OCI-LY3 (cell line): Measurements from ENCODE around the gene ATP9A.
"Not testable (repeated sequence)": the region's sequence is repeated elsewhere in the genome, so short reads cannot be mapped to it uniquely, and the experiment has no call there.

Experiments used
- H2AFZ ChIP-seq: fragments of 200-600, 300-600 bp; shearing (Covaris generic); 2 replicates; pipeline ENCODE4 v1.6.0; 2014; ENCODE audit warnings: antibody characterized with exemption, low read depth, low read length
- H3K27ac ChIP-seq: fragments of 200-600, 300-600 bp; sonication (generic); 2 replicates; pipeline ENCODE4 v1.5.1; 2014; ENCODE audit warnings: mild to moderate bottlenecking, low read length, moderate library complexity, mixed read lengths
- H3K27me3 ChIP-seq: fragments of 200-600, 300-600 bp; sonication (generic); 2 replicates; pipeline ENCODE4 v1.6.1; 2014; ENCODE audit warnings: low read depth, low read length, mixed read lengths
- H3K36me3 ChIP-seq: fragments of 200-600, 300-600 bp; sonication (generic); replicated peaks from 2 replicates; pipeline ENCODE3; 2014; ENCODE audit warnings: low read depth, low read length, mixed read lengths
- H3K4me1 ChIP-seq: fragments of 300-600, 200-600 bp; sonication (generic); 2 replicates; pipeline ENCODE4 v1.6.1; 2014; ENCODE audit warnings: low read length, mixed read lengths
- H3K4me2 ChIP-seq: fragments of 200-600, 300-600 bp; sonication (generic); 2 replicates; pipeline ENCODE4 v1.6.1; 2014; ENCODE audit warnings: low read length, mixed read lengths
- H3K4me3 ChIP-seq: fragments of 300-600, 200-600 bp; sonication (generic); 2 replicates; pipeline ENCODE4 v1.5.1; 2014; ENCODE audit warnings: antibody characterized with exemption, mild to moderate bottlenecking, low read length, moderate library complexity
- H3K79me2 ChIP-seq: fragments of 300-600, 200-600 bp; shearing (Covaris generic); 2 replicates; pipeline ENCODE4 v1.6.1; 2014; ENCODE audit warnings: mild to moderate bottlenecking, low read length, mixed read lengths
- H3K9ac ChIP-seq: fragments of 300-600, 200-600 bp; shearing (Covaris generic); 2 replicates; pipeline ENCODE4 v1.6.0; 2014; ENCODE audit warnings: mild to moderate bottlenecking, low read length, moderate library complexity
- H3K9me3 ChIP-seq: fragments of 200-600, 300-600 bp; shearing (Covaris generic); 2 replicates; pipeline ENCODE4 v1.6.1; 2014; ENCODE audit warnings: low read length, mixed read lengths; ENCODE audit not compliant: insufficient read depth
- H4K20me1 ChIP-seq: fragments of 200-600, 300-600 bp; sonication (generic); 2 replicates; pipeline ENCODE4 v1.6.1; 2016; ENCODE audit warnings: low read length, mixed read lengths; ENCODE audit not compliant: insufficient read depth
- CTCF ChIP-seq: fragments of 200-600, 300-600 bp; sonication (generic); IDR thresholded peaks from 2 replicates; pipeline ENCODE4 v1.5.1; 2014; ENCODE audit warnings: antibody characterized with exemption, low read length, low read depth
- EZH2phosphoT487 ChIP-seq: fragments of 200-600 bp; shearing (Covaris generic); IDR thresholded peaks from 2 replicates; pipeline ENCODE4 v1.6.1; 2018; ENCODE audit warnings: antibody characterized with exemption, mixed run types, low read depth

ATP9A gene

GRCh38 chr20:51691703-51692102 is 76.5 kb downstream of the ATP9A start:
- Histone ChIP-seq H3K27me3 (peaks cover 13% of the 10 kb centered on the region), H3K27ac (no peak overlapping the region), H3K4me3 (no peak overlapping the region), H3K79me2 (no peaks in the 10 kb centered on the region), H3K9me3 (no peaks in the 10 kb centered on the region), H3K4me1 (no peaks in the 10 kb centered on the region), H3K9ac (no peak overlapping the region), H4K20me1 (no peaks in the 10 kb centered on the region), H2AFZ (no peak overlapping the region), H3K36me3 (no peaks in the 10 kb centered on the region), H3K4me2 (no peak overlapping the region)
- no peak for TF ChIP-seq EZH2phosphoT487
- TF ChIP-seq CTCF = no peak

- Histone ChIP-seq H3K79me2 (no peaks in the 10 kb centered on the region), H3K9ac (no peak overlapping the region), H3K4me2 (no peak overlapping the region), H3K4me1 (no peaks in the 10 kb centered on the region), H3K9me3 (no peaks in the 10 kb centered on the region), H3K4me3 (no peak overlapping the region), H3K27ac (no peak overlapping the region), H2AFZ (no peak overlapping the region), H3K27me3 (no peaks in the 10 kb centered on the region), H3K36me3 (no peaks in the 10 kb centered on the region), H4K20me1 (no peaks in the 10 kb centered on the region)
- TF ChIP-seq CTCF (no peak), EZH2phosphoT487 (no peak)
Measured at GRCh38 chr20:51688600-51689244, 79.5 kb downstream of the ATP9A start.

- Histone ChIP-seq H3K27ac (no peak overlapping the region), H3K9ac (no peak overlapping the region), H3K36me3 (no peaks in the 10 kb centered on the region), H3K9me3 (no peaks in the 10 kb centered on the region), H3K4me2 (no peak overlapping the region), H3K4me1 (no peaks in the 10 kb centered on the region), H3K27me3 (no peaks in the 10 kb centered on the region), H2AFZ (no peak overlapping the region), H4K20me1 (no peaks in the 10 kb centered on the region), H3K4me3 (no peak overlapping the region), H3K79me2 (no peaks in the 10 kb centered on the region)
- no peak for TF ChIP-seq EZH2phosphoT487
- no peak for TF ChIP-seq CTCF
Measured at GRCh38 chr20:51687630-51688029, 80.6 kb downstream of the ATP9A start.

GRCh38 chr20:51687108-51687507 is 81.1 kb downstream of the ATP9A start:
- Histone ChIP-seq H3K4me2 (no peak overlapping the region), H3K9ac (no peak overlapping the region), H3K27me3 (no peaks in the 10 kb centered on the region), H2AFZ (no peak overlapping the region), H4K20me1 (no peaks in the 10 kb centered on the region), H3K4me3 (no peak overlapping the region), H3K79me2 (no peaks in the 10 kb centered on the region), H3K9me3 (no peaks in the 10 kb centered on the region), H3K36me3 (no peaks in the 10 kb centered on the region), H3K27ac (no peak overlapping the region), H3K4me1 (no peaks in the 10 kb centered on the region)
- TF ChIP-seq EZH2phosphoT487 = no peak
- no peak for TF ChIP-seq CTCF

- H4K20me1 ChIP-seq, H3K27ac ChIP-seq, H3K79me2 ChIP-seq, H2AFZ ChIP-seq, H3K4me2 ChIP-seq, H3K4me1 ChIP-seq, H3K9ac ChIP-seq, H3K9me3 ChIP-seq, H3K4me3 ChIP-seq, H3K36me3 ChIP-seq, H3K27me3 ChIP-seq: not testable (repeated sequence)
Measured at GRCh38 chr20:51685494-51685893, 82.7 kb downstream of the ATP9A start.
